GM12875 (cell line): ENCODE data around the gene CYB5D1.
"Not testable (repeated sequence)": the region's sequence is repeated elsewhere in the genome, so short reads cannot be mapped to it uniquely, and the experiment has no call there.

ENCODE experiments used
- H3K4me3 ChIP-seq: one replicate; pipeline ENCODE4 v1.5.1; 2011; ENCODE audit warnings: low read depth, low read length, control low read depth
- CTCF ChIP-seq: IDR thresholded peaks from 2 replicates; pipeline ENCODE4 v1.5.1; 2011; ENCODE audit warnings: low read depth, mild to moderate bottlenecking, control low read depth, inconsistent platforms, low read length, moderate library complexity, borderline replicate concordance; ENCODE audit not compliant: insufficient read depth

Gene CYB5D1

GRCh38 chr17:7855660-7856010 lies 2.2 kb upstream of the CYB5D1 start:
- peak overlapping the region; percentile 92 for H3K4me3 ChIP-seq
- no peak for TF ChIP-seq CTCF

- no peak for TF ChIP-seq CTCF
These were observed 1.6 kb upstream of the CYB5D1 start for GRCh38 chr17:7856011-7856810.

GRCh38 chr17:7856811-7857712 lies 741 bp upstream of the CYB5D1 start, which contains the start of gene NAA38:
Gene NAA38, minus strand, starts transcription at chr17:7857559. Its CDS starts 96 bp downstream, at chr17:7857463.
- TF ChIP-seq CTCF: peak; percentile 54; the same call in 1 of the 2 replicates
- H3K4me3 ChIP-seq: peak within 1 kb of the TSS; percentile 92

More at GRCh38 chr17:7856011-7856810, 1.6 kb upstream of the CYB5D1 start:
- H3K4me3 ChIP-seq: peak overlapping the region; percentile 92

GRCh38 chr17:7858522-7858810 lies 663 bp downstream of the CYB5D1 start:
- H3K4me3 ChIP-seq: peak overlapping the region; percentile 92
- TF ChIP-seq CTCF: peak; percentile 68

- peak overlapping the region; percentile 92 for H3K4me3 ChIP-seq
- no peak for TF ChIP-seq CTCF
These were observed 1.2 kb downstream of the CYB5D1 start for GRCh38 chr17:7859028-7859427.

GRCh38 chr17:7862692-7863437 lies 5.1 kb downstream of the CYB5D1 start:
- no peak overlapping the region for H3K4me3 ChIP-seq
- peak; percentile 54; the same call in 1 of the 2 replicates for TF ChIP-seq CTCF

GRCh38 chr17:7864384-7864783 lies 6.6 kb downstream of the CYB5D1 start:
- not testable (repeated sequence) for H3K4me3 ChIP-seq
